Left lung (tissue), 10 donors: ENCODE measurements around the gene CCDC93. TPM values are rescaled to one million over a fixed set of nuclear protein-coding genes. Genes with fewer than 3 reads are reported as not detected.
"Not testable (repeated sequence)": the region's sequence is repeated elsewhere in the genome, so short reads cannot be mapped to it uniquely, and the experiment has no call there.

ENCODE experiments used
- ATAC-seq: fragments of 200-7000 bp; cut with Tn5 transposase; one replicate; pipeline ENCODE4 v1.9.1; 2020; ENCODE audit warnings: moderate library complexity
- DNase-seq, 4 donors: peaks; one replicate each; pipeline ENCODE4 v3.0.0-alpha.2; 2013 to 2020
- H3K27ac ChIP-seq, 2 donors: fragments of 200-600 bp; sonication (generic) in 1 of 2; one replicate each; pipeline versions ENCODE4 v1.5.0 to v1.8.0; 2020 to 2021
- H3K27me3 ChIP-seq, 2 donors: fragments of 200-600 bp; sonication (generic) in 1 of 2; one replicate each; pipeline versions ENCODE4 v1.5.0 to v1.8.0; 2020 to 2021
- H3K36me3 ChIP-seq, 2 donors: fragments of 200-600 bp; sonication (generic) in 1 of 2; one replicate each; pipeline versions ENCODE4 v1.5.0 to v1.8.0; 2020 to 2021
- H3K4me1 ChIP-seq, 2 donors: fragments of 200-600 bp; one replicate each; pipeline ENCODE4 v1.8.0; 2021
- H3K4me3 ChIP-seq, 2 donors: fragments of 200-600 bp; sonication (generic) in 1 of 2; one replicate each; pipeline versions ENCODE4 v1.5.0 to v1.8.0; 2020 to 2021; ENCODE audit warnings: mild to moderate bottlenecking in 1 of 2
- H3K9me3 ChIP-seq, 2 donors: fragments of 200-600 bp; sonication (generic) in 1 of 2; one replicate each; pipeline versions ENCODE4 v1.5.0 to v1.8.0; 2020 to 2021
- CTCF ChIP-seq, 2 donors: fragments of 200-600 bp; sonication (generic) in 1 of 2; IDR thresholded peaks; one replicate each; pipeline versions ENCODE4 v1.5.0 to v1.8.0; 2021; ENCODE audit warnings: antibody characterized with exemption in 2 of 2
- intact Hi-C, 2 donors: fragments of 100-400 bp; cut with DNase I; formaldehyde crosslinking; loops; one replicate each; pipeline versions ENCODE4 v1.11.2 to v1.14.2; 2022
- polyA plus RNA-seq, 6 donors: library from polyadenylated mRNA; unstranded; fragments of 120-200 nt; gene quantifications; one replicate each; pipeline ENCODE4 v1.2.1, GENCODE V29; 2013; ENCODE audit not compliant: insufficient read length in 6 of 6
- total RNA-seq, 2 donors: library from RNA; stranded (reverse); fragmentation: NEBNext Ultra II Directional; extraction: Animal tissue kit (Norgen Biotek cat#: 25700); gene quantifications; one replicate each; pipeline ENCODE4 v1.2.1, GENCODE V29; 2021
- donor health status: DM: no; HTN: yes; CAD: no.
- donor health status: DM: no; HTN: no; CAD: no.

CCDC93 gene
- total and polyA plus RNA-seq, 8 donors = 30.2 to 56.8 (median 48.6) TPM

- no peaks in the 10 kb centered on the region for H3K27me3 ChIP-seq
- no peak overlapping the region for H3K4me3 ChIP-seq
- ATAC-seq (no peak), DNase-seq (no peak)
- no peak for TF ChIP-seq CTCF (IDR thresholded peaks at IDR 0.05)
- H3K27ac ChIP-seq = no peak overlapping the region
- H3K36me3 ChIP-seq = peaks cover 0 to 100% of the 10 kb centered on the region in 2 donors
- intact Hi-C loops = no loop called here
- H3K9me3 ChIP-seq = peaks cover 0 to 3% of the 10 kb centered on the region in 2 donors
- H3K4me1 ChIP-seq = no peaks in the 10 kb centered on the region
Observed at GRCh38 chr2:117933884-117934354, 80.0 kb downstream of the CCDC93 start.

GRCh38 chr2:117931978-117932377, 81.9 kb downstream of the CCDC93 start:
- Histone ChIP-seq H3K27ac (no peak overlapping the region), H3K27me3 (no peaks in the 10 kb centered on the region), H3K4me3 (no peak overlapping the region), H3K4me1 (no peaks in the 10 kb centered on the region), H3K9me3 (peaks cover 0 to 3% of the 10 kb centered on the region in 2 donors), H3K36me3 (peaks cover 0 to 87% of the 10 kb centered on the region in 2 donors)
- ATAC-seq (no peak), DNase-seq (no peak)
- TF ChIP-seq CTCF (IDR thresholded peaks at IDR 0.05) = no peak
- intact Hi-C loops = no loop called here

- ATAC-seq = no peak
- Histone ChIP-seq H3K4me1 (no peaks in the 10 kb centered on the region), H3K27me3 (no peaks in the 10 kb centered on the region)
Observed at GRCh38 chr2:117931266-117931665, 82.6 kb downstream of the CCDC93 start.

GRCh38 chr2:117930775-117931174, 83.1 kb downstream of the CCDC93 start:
- H3K27me3 ChIP-seq = no peaks in the 10 kb centered on the region
- H3K4me1 ChIP-seq = no peaks in the 10 kb centered on the region
- H3K9me3 ChIP-seq = peaks cover 0 to 3% of the 10 kb centered on the region in 2 donors
- ATAC-seq = no peak
- intact Hi-C loops = no loop called here
- no peak overlapping the region for H3K4me3 ChIP-seq
- TF ChIP-seq CTCF (IDR thresholded peaks at IDR 0.05) = no peak
- H3K27ac ChIP-seq = no peak overlapping the region
- DNase-seq = no peak
- H3K36me3 ChIP-seq = peaks cover 0 to 75% of the 10 kb centered on the region in 2 donors

More at GRCh38 chr2:117931266-117931665, 82.6 kb downstream of the CCDC93 start:
- Histone ChIP-seq H3K36me3 (peaks cover 0 to 80% of the 10 kb centered on the region in 2 donors), H3K27ac (no peak overlapping the region), H3K4me3 (no peak overlapping the region), H3K9me3 (peaks cover 0 to 3% of the 10 kb centered on the region in 2 donors)
- no peak for TF ChIP-seq CTCF (IDR thresholded peaks at IDR 0.05)
- intact Hi-C loops = no loop called here
- no peak for DNase-seq

GRCh38 chr2:117923471-117923870, 90.4 kb downstream of the CCDC93 start:
- ATAC-seq, intact Hi-C loops, H3K9me3 ChIP-seq, H3K4me1 ChIP-seq, H3K27me3 ChIP-seq, DNase-seq, H3K27ac ChIP-seq, H3K4me3 ChIP-seq: not testable (repeated sequence)
- H3K36me3 ChIP-seq = peaks cover 0 to 70% of the 10 kb centered on the region in 2 donors

GRCh38 chr2:117921520-117921919, 92.3 kb downstream of the CCDC93 start:
- Histone ChIP-seq H3K9me3 (no peaks in the 10 kb centered on the region), H3K4me3 (no peak overlapping the region), H3K4me1 (no peaks in the 10 kb centered on the region), H3K36me3 (peaks cover 0 to 85% of the 10 kb centered on the region in 2 donors), H3K27me3 (no peaks in the 10 kb centered on the region), H3K27ac (no peak overlapping the region)
- no peak for ATAC-seq
- intact Hi-C loops = no loop called here
- TF ChIP-seq CTCF (IDR thresholded peaks at IDR 0.05) = no peak
- DNase-seq = no peak
